ENCODE data around the gene MYO16.

GRCh38 chr13:108967371-108967770, 338.0 kb downstream of the MYO16 start:
- TF ChIP-seq CTCF (conservative IDR thresholded peaks at IDR 0.05; ENCODE audit: low read length) = no peak
- no peak for TF ChIP-seq EZH2phosphoT487 (IDR thresholded peaks at IDR 0.05; ENCODE audit: borderline replicate concordance)
